ENCODE measurements around the gene SIK3.
A peak's percentile ranks its signal among the peaks of the same experiment; 100 is the strongest.

SIK3 gene

GRCh38 chr11:116890193-116890592 is 208.0 kb downstream of the SIK3 start:
- DNase-seq: no peak

- DNase-seq: peak in 1 of 2 experiments; percentile 55
These were observed 209.2 kb downstream of the SIK3 start for GRCh38 chr11:116888884-116889549.

GRCh38 chr11:116888024-116888423 is 210.2 kb downstream of the SIK3 start:
- no peak for DNase-seq

GRCh38 chr11:116885951-116886655 is 212.1 kb downstream of the SIK3 start:
- no peak for DNase-seq

GRCh38 chr11:116882386-116882785 is 215.8 kb downstream of the SIK3 start:
- DNase-seq: no peak

GRCh38 chr11:116881143-116881542 is 217.1 kb downstream of the SIK3 start:
- peak in 1 of 2 experiments; percentile 29 for DNase-seq

- peak; percentile 80 to 94 for DNase-seq
These were observed 218.2 kb downstream of the SIK3 start for GRCh38 chr11:116879800-116880625.

GRCh38 chr11:116876656-116877055 is 221.6 kb downstream of the SIK3 start:
- peak in 1 of 2 experiments; percentile 43 for DNase-seq

GRCh38 chr11:116875194-116875593 is 223.0 kb downstream of the SIK3 start:
- DNase-seq: no peak

- DNase-seq: no peak
These were observed 224.0 kb downstream of the SIK3 start for GRCh38 chr11:116874251-116874650.

- no peak for DNase-seq
These were observed 224.8 kb downstream of the SIK3 start for GRCh38 chr11:116873381-116873780.

GRCh38 chr11:116871248-116871647 is 227.0 kb downstream of the SIK3 start:
- DNase-seq: no peak

GRCh38 chr11:116870054-116870453 is 228.2 kb downstream of the SIK3 start:
- DNase-seq: no peak

- peak; percentile 50 to 64 for DNase-seq
These were observed 228.6 kb downstream of the SIK3 start for GRCh38 chr11:116869610-116870009.

GRCh38 chr11:116868066-116868465 is 230.2 kb downstream of the SIK3 start:
- no peak for DNase-seq

- no peak for DNase-seq
These were observed 230.6 kb downstream of the SIK3 start for GRCh38 chr11:116867619-116868018.

- DNase-seq: no peak
These were observed 231.3 kb downstream of the SIK3 start for GRCh38 chr11:116866804-116867455.

- DNase-seq: no peak
These were observed 232.5 kb downstream of the SIK3 start for GRCh38 chr11:116865696-116866095.

- DNase-seq: no peak
These were observed 233.7 kb downstream of the SIK3 start for GRCh38 chr11:116864531-116864930.

- DNase-seq: no peak
These were observed 235.3 kb downstream of the SIK3 start for GRCh38 chr11:116862951-116863350.

- DNase-seq: no peak
These were observed 236.0 kb downstream of the SIK3 start for GRCh38 chr11:116862185-116862584.

GRCh38 chr11:116861539-116861938 is 236.7 kb downstream of the SIK3 start:
- DNase-seq: no peak

- DNase-seq: no peak
These were observed 237.9 kb downstream of the SIK3 start for GRCh38 chr11:116860303-116860702.
